K562 treated with DMSO at 1 percent for 4 hours (cell line): ENCODE data around the gene OTP. TPM values are rescaled to one million over a fixed set of nuclear protein-coding genes. Genes with fewer than 3 reads are reported as not detected.

Source experiments
- total RNA-seq: library from RNA; unstranded; fragments of 300-600 nt; gene quantifications from 2 replicates; pipeline ENCODE4 v1.2.3, GENCODE V29; 2022; ENCODE audit not compliant: insufficient read depth

Gene OTP
- total RNA-seq: 0.21 TPM in 1 of 2 replicates, not detected in the other

DNA sequence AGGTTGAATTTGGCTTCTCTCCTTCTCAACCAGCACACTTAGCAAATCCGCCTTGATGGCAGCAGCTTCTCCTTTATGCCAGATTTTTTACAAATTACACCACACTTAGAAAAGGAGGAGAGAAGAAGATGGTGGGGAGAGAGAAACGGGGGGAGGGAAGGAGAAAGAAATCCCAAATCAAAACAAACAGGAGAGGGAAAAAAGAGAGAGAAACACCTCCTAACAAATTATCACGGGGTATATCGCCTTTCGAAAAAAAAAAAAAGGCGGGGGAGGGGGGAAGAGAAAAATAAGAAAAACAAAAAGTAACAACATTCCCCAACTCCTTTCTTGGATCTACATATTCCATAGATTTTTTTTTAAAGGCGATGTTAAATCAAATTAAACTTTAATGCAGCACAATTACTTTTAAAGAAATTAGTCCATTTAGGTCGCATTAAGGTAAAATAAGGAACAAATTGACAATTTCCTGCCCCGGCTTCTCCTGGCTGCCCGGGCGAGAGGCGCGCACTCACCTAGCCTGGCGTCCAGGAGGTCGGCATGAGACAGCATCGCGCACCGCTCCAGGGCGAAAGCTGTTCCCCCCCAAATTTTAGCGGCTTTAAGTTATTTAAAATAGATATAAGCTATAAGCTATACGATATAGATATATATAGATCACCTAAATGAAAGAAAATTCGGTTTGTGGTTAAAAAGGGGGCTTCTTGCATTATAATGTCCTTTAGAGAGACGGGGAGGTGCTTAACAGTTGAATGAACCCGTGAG is at the start of gene OTP:
TSS of gene OTP (minus strand) at position 716 of the 765 bp plus-strand sequence. CDS start at position 552, 164 bp downstream.

Other genes starting within 250 kb of the OTP start
- 32.4 and 46.8 TPM in 2 replicates for gene WDR41, start 146.4 kb downstream of the OTP start, total RNA-seq
- gene TBCA, start 137.6 kb upstream of the OTP start, total RNA-seq: 362 and 390 TPM in 2 replicates